KMS-11 (cell line): Measurements from ENCODE around the gene PTX4.

Experiments
- H2AFZ ChIP-seq: fragments of 200-600 bp; sonication (generic); 2 replicates; pipeline ENCODE4 v1.6.1; 2016; ENCODE audit warnings: antibody characterized with exemption, mixed run types, low read depth
- H3K27ac ChIP-seq: fragments of 200-600 bp; sonication (generic); 2 replicates; pipeline ENCODE4 v1.6.1; 2016; ENCODE audit warnings: mild to moderate bottlenecking, mixed run types
- H3K27me3 ChIP-seq: fragments of 200-600 bp; sonication (generic); 2 replicates; pipeline ENCODE4 v1.6.1; 2017; ENCODE audit warnings: mild to moderate bottlenecking, low read depth, mixed run types, moderate library complexity; ENCODE audit not compliant: insufficient read depth
- H3K36me3 ChIP-seq: fragments of 200-600 bp; sonication (generic); 2 replicates; pipeline ENCODE4 v1.6.1; 2017; ENCODE audit warnings: mild to moderate bottlenecking, mixed run types; ENCODE audit not compliant: insufficient read depth
- H3K4me1 ChIP-seq: fragments of 200-600 bp; sonication (generic); 2 replicates; pipeline ENCODE4 v1.6.1; 2016; ENCODE audit warnings: mild to moderate bottlenecking, low read depth, mixed run types; ENCODE audit not compliant: poor library complexity, severe bottlenecking
- H3K4me2 ChIP-seq: fragments of 200-600 bp; sonication (generic); 2 replicates; pipeline ENCODE4 v1.7.0; 2016; ENCODE audit warnings: mild to moderate bottlenecking, mixed run types
- H3K4me3 ChIP-seq: fragments of 200-600 bp; sonication (generic); IDR thresholded peaks from 2 replicates; pipeline ENCODE4 v1.6.1; 2017; ENCODE audit warnings: low read depth, low read length, mixed read lengths; ENCODE audit not compliant: insufficient read depth
- H3K79me2 ChIP-seq: fragments of 200-600 bp; sonication (generic); 2 replicates; pipeline ENCODE4 v1.6.1; 2016; ENCODE audit warnings: low read depth, mixed run types; ENCODE audit not compliant: insufficient read depth
- H3K9ac ChIP-seq: fragments of 200-600 bp; sonication (generic); 2 replicates; pipeline ENCODE4 v1.6.1; 2016; ENCODE audit warnings: mild to moderate bottlenecking, mixed run types
- H4K20me1 ChIP-seq: fragments of 200-600 bp; sonication (generic); 2 replicates; pipeline ENCODE4 v1.6.1; 2016; ENCODE audit warnings: mild to moderate bottlenecking, mixed run types; ENCODE audit not compliant: insufficient read depth
- CTCF ChIP-seq: fragments of 200-600 bp; sonication (generic); conservative IDR thresholded peaks from 2 replicates; pipeline ENCODE4 v1.6.1; 2017; ENCODE audit warnings: low read depth, mild to moderate bottlenecking, antibody characterized with exemption, low read length, moderate library complexity, mixed read lengths

The PTX4 gene

DNA sequence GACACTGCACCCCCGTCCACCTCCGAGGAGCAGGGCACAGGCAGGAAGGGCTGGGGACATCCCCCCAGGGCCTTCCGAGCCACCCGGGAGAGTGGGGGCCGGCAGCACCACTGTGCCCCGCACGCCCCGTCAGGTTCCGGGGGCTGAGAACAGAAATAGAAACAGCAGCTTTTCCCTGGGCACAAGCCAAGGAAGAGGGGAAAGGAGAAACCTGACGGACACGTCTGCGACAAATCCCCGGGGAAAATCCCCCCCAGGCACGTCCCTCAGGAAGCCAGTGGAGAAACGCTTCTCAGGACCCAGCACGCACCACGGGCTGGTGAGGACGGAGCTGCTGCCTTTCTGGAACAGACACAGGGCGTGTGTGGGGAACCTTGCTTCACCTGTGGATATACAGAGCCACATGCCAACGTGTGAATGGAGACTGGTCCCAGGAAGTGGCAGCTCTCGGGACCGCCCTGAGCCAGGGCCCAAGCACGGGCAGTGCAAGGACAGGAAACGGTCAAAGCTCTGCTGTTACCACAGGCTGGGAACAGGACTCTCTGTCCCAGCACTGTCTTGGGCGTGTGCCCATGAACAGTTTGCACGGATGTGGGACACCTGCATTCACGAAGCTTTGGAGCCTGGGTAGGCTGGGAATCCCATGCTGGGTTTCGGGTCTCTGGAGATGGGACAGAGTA, 43.5 kb upstream of the PTX4 start:
- Histone ChIP-seq H3K4me1 (no peaks in the 10 kb centered on the region), H3K27ac (no peak overlapping the region), H3K4me2 (no peak overlapping the region), H2AFZ (no peak overlapping the region), H3K36me3 (no peaks in the 10 kb centered on the region), H3K27me3 (peaks cover 42% of the 10 kb centered on the region), H3K9ac (no peak overlapping the region), H3K4me3 (no peak overlapping the region), H3K79me2 (no peaks in the 10 kb centered on the region), H4K20me1 (no peaks in the 10 kb centered on the region)
- no peak for TF ChIP-seq CTCF

- H3K4me3 ChIP-seq: no peak overlapping the region
- H3K9ac ChIP-seq: no peak overlapping the region
- no peak overlapping the region for H2AFZ ChIP-seq
- H3K4me2 ChIP-seq: no peak overlapping the region
- no peak for TF ChIP-seq CTCF
- H3K27me3 ChIP-seq: peaks cover 48% of the 10 kb centered on the region
- H3K27ac ChIP-seq: no peak overlapping the region
- H3K36me3 ChIP-seq: no peaks in the 10 kb centered on the region
- H3K79me2 ChIP-seq: no peaks in the 10 kb centered on the region
- H4K20me1 ChIP-seq: no peaks in the 10 kb centered on the region
- H3K4me1 ChIP-seq: no peaks in the 10 kb centered on the region
Observed at GRCh38 chr16:1531638-1531910, 42.8 kb upstream of the PTX4 start.

DNA sequence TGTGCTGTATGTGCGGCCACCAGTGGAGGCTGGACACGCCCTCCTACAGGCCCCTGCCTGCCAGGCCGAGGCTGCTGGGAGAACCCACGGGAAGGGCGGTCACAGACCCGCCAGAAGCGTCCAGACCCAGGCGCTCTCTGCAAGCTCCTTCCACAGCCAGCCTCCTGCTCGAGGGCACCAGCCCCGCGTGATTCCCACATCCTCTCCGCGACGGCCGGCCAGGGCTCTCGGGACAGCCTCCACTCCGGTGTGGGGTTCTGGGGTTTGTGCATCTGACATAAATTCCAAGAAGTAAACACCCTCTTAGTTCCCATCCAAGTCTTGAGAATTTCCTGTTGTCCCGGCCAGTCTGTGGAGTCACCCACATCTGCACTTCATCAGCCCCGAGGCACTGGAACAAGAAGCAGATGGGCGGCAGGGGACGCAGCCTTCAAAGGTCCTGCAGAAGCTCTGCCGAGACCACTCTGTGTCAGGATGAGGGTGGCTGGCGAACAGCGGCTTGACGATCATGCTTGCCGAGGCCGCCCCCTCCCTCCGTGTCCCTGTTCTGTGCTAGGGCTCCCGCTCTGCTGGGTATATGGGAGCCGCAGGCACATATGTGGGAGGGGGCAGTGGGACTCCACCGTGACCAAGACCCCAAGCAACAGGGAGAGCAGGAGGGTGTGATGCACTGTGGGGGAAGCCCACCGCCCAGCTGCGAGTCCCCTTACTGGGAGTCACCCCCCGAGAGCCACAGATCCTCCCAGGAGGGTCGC, 42.3 kb upstream of the PTX4 start:
- Histone ChIP-seq H3K27me3 (peaks cover 50% of the 10 kb centered on the region), H3K4me1 (no peaks in the 10 kb centered on the region), H3K36me3 (no peaks in the 10 kb centered on the region), H2AFZ (no peak overlapping the region), H3K4me3 (no peak overlapping the region), H3K79me2 (no peaks in the 10 kb centered on the region), H3K27ac (no peak overlapping the region), H3K4me2 (no peak overlapping the region), H3K9ac (no peak overlapping the region), H4K20me1 (no peaks in the 10 kb centered on the region)
- no peak for TF ChIP-seq CTCF

GRCh38 chr16:1530349-1530882, 41.7 kb upstream of the PTX4 start:
- no peak for TF ChIP-seq CTCF
- H3K79me2 ChIP-seq: no peaks in the 10 kb centered on the region
- no peak overlapping the region for H3K27ac ChIP-seq
- H3K4me2 ChIP-seq: no peak overlapping the region
- no peaks in the 10 kb centered on the region for H3K36me3 ChIP-seq
- no peak overlapping the region for H2AFZ ChIP-seq
- H3K27me3 ChIP-seq: peaks cover 53% of the 10 kb centered on the region
- H4K20me1 ChIP-seq: no peaks in the 10 kb centered on the region
- H3K4me1 ChIP-seq: no peaks in the 10 kb centered on the region
- H3K9ac ChIP-seq: no peak overlapping the region
- no peak overlapping the region for H3K4me3 ChIP-seq
